Psoas muscle (tissue), 8 donors: ENCODE measurements around the gene SYVN1. TPM values are rescaled to one million over a fixed set of nuclear protein-coding genes. Genes with fewer than 3 reads are reported as not detected.

Source experiments
- ATAC-seq, 4 donors: fragments of 200-7000 bp; cut with Tn5 transposase; one replicate each; pipeline ENCODE4 v1.9.1; 2020; ENCODE audit warnings: moderate library complexity in 3 of 4, mild to moderate bottlenecking in 2 of 4
- DNase-seq, 2 donors: peaks; one replicate each; pipeline ENCODE4 v3.0.0-alpha.2; 2020
- H3K27ac ChIP-seq: fragments of 200-600 bp; one replicate; pipeline ENCODE4 v1.8.0; 2022
- H3K27me3 ChIP-seq, 3 donors: fragments of 200-600 bp in 1 of 3; one replicate each; pipeline versions ENCODE4 v1.6.1 to v1.8.0; 2013 to 2022; ENCODE audit warnings: low read length in 2 of 3, mild to moderate bottlenecking in 2 of 3, moderate library complexity in 1 of 3; ENCODE audit not compliant: insufficient read depth in 3 of 3
- H3K36me3 ChIP-seq, 2 donors: fragments of 200-600 bp in 1 of 2; one replicate each; pipeline versions ENCODE4 v1.6.1 to v1.8.0; 2013 to 2022; ENCODE audit warnings: low read depth in 1 of 2, mild to moderate bottlenecking in 1 of 2, moderate library complexity in 1 of 2; ENCODE audit not compliant: insufficient read depth in 1 of 2
- H3K4me1 ChIP-seq: fragments of 200-600 bp; one replicate; pipeline ENCODE4 v1.8.0; 2022
- H3K4me3 ChIP-seq: fragments of 200-600 bp; one replicate; pipeline ENCODE4 v1.8.0; 2022; ENCODE audit warnings: mild to moderate bottlenecking
- H3K9me3 ChIP-seq: fragments of 200-600 bp; one replicate; pipeline ENCODE4 v1.8.0; 2022
- CTCF ChIP-seq: fragments of 200-600 bp; IDR thresholded peaks from one replicate; pipeline ENCODE4 v1.8.0; 2022; ENCODE audit warnings: antibody characterized with exemption
- WGBS, 3 donors: extraction: QIAGEN DNeasy Blood & Tissue Kit; methylation state at CpG; one replicate each; pipeline versions ENCODE4 v1.1.6 to v1.1.7; 2013; 5-methylcytosine and 5-hydroxymethylcytosine counted together
- intact Hi-C, 2 donors: fragments of 100-400 bp; cut with DNase I; formaldehyde crosslinking; loops; one replicate each; pipeline versions ENCODE4 v1.11.0 to v1.14.2; 2022
- polyA plus RNA-seq, 3 donors: library from polyadenylated mRNA; stranded (reverse); fragments of 200-250 nt; gene quantifications; one replicate each; pipeline ENCODE4 v1.2.3, GENCODE V29; 2013
- total RNA-seq, 4 donors: library from RNA; stranded (reverse); fragmentation: NEBNext Ultra II Directional in 2 of 4; extraction: Animal tissue kit (Norgen Biotek cat#: 25700) in 2 of 4; gene quantifications; one replicate each; pipeline versions ENCODE4 v1.2.1 to v1.2.4, GENCODE V29; 2021 to 2023
- donor health status: healthy with polysubstance abuse.
- donor health status: DM: no; HTN: no; CAD: no; lungs with moderate emphysema.
- donor health status: Bipolar disorder and iron deficiency.
- donor health status: healthy.
- donor health status: DM: yes; HTN: yes; CAD: no.
- donor health status: DM: no; HTN: no; CAD: no.
- donor health status: DM: no; HTN: no; CAD: no.
- donor health status: DM: yes; HTN: yes; CAD: no.

Gene SYVN1
- total and polyA plus RNA-seq, 7 donors = 20.2 to 56.1 (median 29.3) TPM

GRCh38 chr11:65163684-65164083 lies 29.4 kb upstream of the SYVN1 start:
- DNase-seq (no peak), ATAC-seq (no peak)
- WGBS, 3 donors = 77 to 80% (median 79%) methylated on average over 2 of the region's 2 CpGs
- no peaks in the 10 kb centered on the region for H3K27me3 ChIP-seq
- TF ChIP-seq CTCF = no peak
- H3K4me1 ChIP-seq = no peaks in the 10 kb centered on the region
- no peak overlapping the region for H3K27ac ChIP-seq
- no peaks in the 10 kb centered on the region for H3K9me3 ChIP-seq
- H3K4me3 ChIP-seq = no peak overlapping the region
- no peaks in the 10 kb centered on the region for H3K36me3 ChIP-seq
- intact Hi-C loops = no loop called here

GRCh38 chr11:65160643-65161042 lies 26.3 kb upstream of the SYVN1 start:
- DNase-seq = no peak
- Histone ChIP-seq H3K27ac (no peak overlapping the region), H3K4me3 (no peak overlapping the region), H3K4me1 (no peaks in the 10 kb centered on the region), H3K27me3 (no peaks in the 10 kb centered on the region), H3K36me3 (no peaks in the 10 kb centered on the region), H3K9me3 (no peaks in the 10 kb centered on the region)
- intact Hi-C loops = no loop called here
- no peak for TF ChIP-seq CTCF
- 71 to 79% (median 71%) methylated on average over 3 of the region's 3 CpGs for WGBS, 3 donors
- no peak for ATAC-seq

GRCh38 chr11:65159012-65159411 lies 24.7 kb upstream of the SYVN1 start:
- no peak for DNase-seq
- ATAC-seq = no peak
- intact Hi-C loops = no loop called here
- H3K9me3 ChIP-seq = no peaks in the 10 kb centered on the region
- TF ChIP-seq CTCF = no peak
- no peaks in the 10 kb centered on the region for H3K4me1 ChIP-seq
- 75 to 84% (median 75%) methylated on average over 5 of the region's 5 CpGs for WGBS, 3 donors
- H3K27me3 ChIP-seq = no peaks in the 10 kb centered on the region
- H3K36me3 ChIP-seq = no peaks in the 10 kb centered on the region
- no peak overlapping the region for H3K4me3 ChIP-seq
- H3K27ac ChIP-seq = no peak overlapping the region

GRCh38 chr11:65157336-65157735 lies 23.0 kb upstream of the SYVN1 start:
- WGBS, 3 donors = 73 to 76% (median 76%) methylated on average over 3 of the region's 3 CpGs
- no peak for DNase-seq
- H3K27ac ChIP-seq = no peak overlapping the region
- ATAC-seq = no peak
- H3K36me3 ChIP-seq = no peaks in the 10 kb centered on the region
- no peaks in the 10 kb centered on the region for H3K4me1 ChIP-seq
- no peak overlapping the region for H3K4me3 ChIP-seq
- intact Hi-C loops = no loop called here
- TF ChIP-seq CTCF = no peak
- no peaks in the 10 kb centered on the region for H3K27me3 ChIP-seq
- H3K9me3 ChIP-seq = no peaks in the 10 kb centered on the region

GRCh38 chr11:65156926-65157325 lies 22.6 kb upstream of the SYVN1 start:
- Histone ChIP-seq H3K4me3 (no peak overlapping the region), H3K27ac (no peak overlapping the region), H3K9me3 (no peaks in the 10 kb centered on the region), H3K27me3 (no peaks in the 10 kb centered on the region), H3K36me3 (no peaks in the 10 kb centered on the region), H3K4me1 (no peaks in the 10 kb centered on the region)
- TF ChIP-seq CTCF = no peak
- WGBS, 3 donors = 85 to 93% (median 91%) methylated on average over 3 of the region's 3 CpGs
- DNase-seq (no peak), ATAC-seq (no peak)
- intact Hi-C loops = no loop called here
